Panc1 (cell line): ENCODE data around the gene PJA2.

ENCODE experiments used
- CTCF ChIP-seq: fragments of 450-650 bp; IDR thresholded peaks from 2 replicates; pipeline ENCODE4 v1.5.1; 2017; ENCODE audit warnings: mild to moderate bottlenecking
- POLR2AphosphoS5 ChIP-seq: IDR thresholded peaks from 2 replicates; pipeline ENCODE4 v1.6.1; 2012; ENCODE audit warnings: mild to moderate bottlenecking, low read depth, low read length, moderate library complexity
- SIN3A ChIP-seq: IDR thresholded peaks from 2 replicates; pipeline ENCODE4 v1.6.1; 2012; ENCODE audit warnings: low read depth, mild to moderate bottlenecking, low read length, moderate library complexity, borderline replicate concordance; ENCODE audit not compliant: insufficient read depth
- TF ChIP-seq, protein P1 (sequence below), 2 experiments: IDR thresholded peaks; 2 replicates each; pipeline ENCODE4 v1.6.1; 2011 to 2012; ENCODE audit warnings: low read depth in 2 of 2, control low read depth in 1 of 2, low read length in 1 of 2, mild to moderate bottlenecking in 1 of 2, moderate library complexity in 1 of 2; ENCODE audit not compliant: insufficient read depth in 1 of 2

GRCh38 chr5:109370343-109370742, 39.4 kb downstream of the PJA2 start:
- TF ChIP-seq, protein P1, sequence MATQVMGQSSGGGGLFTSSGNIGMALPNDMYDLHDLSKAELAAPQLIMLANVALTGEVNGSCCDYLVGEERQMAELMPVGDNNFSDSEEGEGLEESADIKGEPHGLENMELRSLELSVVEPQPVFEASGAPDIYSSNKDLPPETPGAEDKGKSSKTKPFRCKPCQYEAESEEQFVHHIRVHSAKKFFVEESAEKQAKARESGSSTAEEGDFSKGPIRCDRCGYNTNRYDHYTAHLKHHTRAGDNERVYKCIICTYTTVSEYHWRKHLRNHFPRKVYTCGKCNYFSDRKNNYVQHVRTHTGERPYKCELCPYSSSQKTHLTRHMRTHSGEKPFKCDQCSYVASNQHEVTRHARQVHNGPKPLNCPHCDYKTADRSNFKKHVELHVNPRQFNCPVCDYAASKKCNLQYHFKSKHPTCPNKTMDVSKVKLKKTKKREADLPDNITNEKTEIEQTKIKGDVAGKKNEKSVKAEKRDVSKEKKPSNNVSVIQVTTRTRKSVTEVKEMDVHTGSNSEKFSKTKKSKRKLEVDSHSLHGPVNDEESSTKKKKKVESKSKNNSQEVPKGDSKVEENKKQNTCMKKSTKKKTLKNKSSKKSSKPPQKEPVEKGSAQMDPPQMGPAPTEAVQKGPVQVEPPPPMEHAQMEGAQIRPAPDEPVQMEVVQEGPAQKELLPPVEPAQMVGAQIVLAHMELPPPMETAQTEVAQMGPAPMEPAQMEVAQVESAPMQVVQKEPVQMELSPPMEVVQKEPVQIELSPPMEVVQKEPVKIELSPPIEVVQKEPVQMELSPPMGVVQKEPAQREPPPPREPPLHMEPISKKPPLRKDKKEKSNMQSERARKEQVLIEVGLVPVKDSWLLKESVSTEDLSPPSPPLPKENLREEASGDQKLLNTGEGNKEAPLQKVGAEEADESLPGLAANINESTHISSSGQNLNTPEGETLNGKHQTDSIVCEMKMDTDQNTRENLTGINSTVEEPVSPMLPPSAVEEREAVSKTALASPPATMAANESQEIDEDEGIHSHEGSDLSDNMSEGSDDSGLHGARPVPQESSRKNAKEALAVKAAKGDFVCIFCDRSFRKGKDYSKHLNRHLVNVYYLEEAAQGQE (IDR thresholded peaks at IDR 0.05; ENCODE audit: insufficient read depth in 1 of 2, low read depth in 2 of 2, low read length in 1 of 2) = no peak
- no peak for TF ChIP-seq CTCF
- TF ChIP-seq SIN3A = no peak
- no peak for TF ChIP-seq POLR2AphosphoS5
